DMS114 treated with DMSO at 0.1 percent for 48 hours (cell line): ENCODE results near the gene STATH.
"Not testable (repeated sequence)": the region's sequence is repeated elsewhere in the genome, so short reads cannot be mapped to it uniquely, and the experiment has no call there.

Source experiments
- DNase-seq: peaks from one replicate; lab custom pipeline; 2025; ENCODE audit not compliant: unreplicated experiment; lab: John Stamatoyannopoulos, UW

Gene STATH

GRCh38 chr4:69995526-69996016 lies at the start of gene STATH:
STATH (plus strand) TSS chr4:69995966; CDS start chr4:69998438, 2,472 bp downstream.
- no peak for DNase-seq

GRCh38 chr4:69951602-69952001 lies 44.2 kb upstream of the STATH start:
- DNase-seq: no peak

- DNase-seq: no peak
Observed at GRCh38 chr4:69957209-69957608, 38.6 kb upstream of the STATH start.

GRCh38 chr4:69965628-69966027 lies 30.1 kb upstream of the STATH start, which contains the start of gene CSN2:
CSN2 (minus strand) TSS chr4:69965728; CDS start chr4:69960995, 4,733 bp downstream.
- DNase-seq: no peak

GRCh38 chr4:69970071-69970470 lies 25.7 kb upstream of the STATH start:
- DNase-seq: no peak

GRCh38 chr4:69974631-69975030 lies 21.1 kb upstream of the STATH start:
- DNase-seq: no peak

GRCh38 chr4:69977582-69977981 lies 18.2 kb upstream of the STATH start:
- DNase-seq: no peak

- no peak for DNase-seq
Observed at GRCh38 chr4:69984030-69984443, 11.7 kb upstream of the STATH start.

- DNase-seq: no peak
Observed at GRCh38 chr4:69986663-69987062, 9.1 kb upstream of the STATH start.

GRCh38 chr4:69991016-69991415 lies 4.8 kb upstream of the STATH start:
- DNase-seq: no peak

GRCh38 chr4:69994782-69995181 lies 984 bp upstream of the STATH start:
- DNase-seq: no peak

- no peak for DNase-seq
Observed at GRCh38 chr4:69999420-69999819, 3.7 kb downstream of the STATH start.

GRCh38 chr4:70000711-70001110 lies 4.9 kb downstream of the STATH start:
- DNase-seq: no peak

GRCh38 chr4:70002507-70002906 lies 6.7 kb downstream of the STATH start:
- no peak for DNase-seq

- no peak for DNase-seq
Observed at GRCh38 chr4:70008771-70009170, 13.0 kb downstream of the STATH start.

GRCh38 chr4:70019006-70019405 lies 23.2 kb downstream of the STATH start:
- not testable (repeated sequence) for DNase-seq

- DNase-seq: no peak
Observed at GRCh38 chr4:70023218-70023617, 27.5 kb downstream of the STATH start.

GRCh38 chr4:70027011-70027410 lies 31.2 kb downstream of the STATH start:
- no peak for DNase-seq

GRCh38 chr4:70028159-70028558 lies 32.4 kb downstream of the STATH start, which contains the start of gene HTN3:
HTN3 (plus strand) TSS chr4:70028459; CDS start chr4:70030741, 2,282 bp downstream.
- not testable (repeated sequence) for DNase-seq

GRCh38 chr4:70037559-70037958 lies 41.8 kb downstream of the STATH start:
- not testable (repeated sequence) for DNase-seq

GRCh38 chr4:70039928-70040327 lies 44.2 kb downstream of the STATH start:
- DNase-seq: not testable (repeated sequence)

GRCh38 chr4:70041652-70042286 lies 46.0 kb downstream of the STATH start:
- no peak for DNase-seq

- not testable (repeated sequence) for DNase-seq
Observed at GRCh38 chr4:70050138-70050537, 54.4 kb downstream of the STATH start, which contains the start of gene HTN1. HTN1 (plus strand) TSS chr4:70050438; CDS start chr4:70053077, 2,639 bp downstream.
